Spinal cord (tissue), 10 donors: Measurements from ENCODE around the gene CFAP157. TPM values are rescaled to one million over a fixed set of nuclear protein-coding genes. Genes with fewer than 3 reads are reported as not detected.
A peak's percentile ranks its signal among the peaks of the same experiment; 100 is the strongest.

Source experiments
- DNase-seq, 6 donors: peaks; one replicate each; pipeline versions ENCODE4 v3.0.0 to v3.0.0-alpha.2; 2013 to 2015; ENCODE audit warnings: low spot score in 6 of 6, low read depth in 4 of 6
- H3K27ac ChIP-seq: one replicate; pipeline ENCODE4 v1.5.1; 2013; ENCODE audit warnings: low read depth, low read length, control low read depth
- H3K27me3 ChIP-seq: one replicate; pipeline ENCODE4 v1.6.1; 2013; ENCODE audit warnings: low read length; ENCODE audit not compliant: control insufficient read depth, insufficient read depth
- H3K36me3 ChIP-seq: one replicate; pipeline ENCODE4 v1.6.1; 2013; ENCODE audit warnings: low read length; ENCODE audit not compliant: control insufficient read depth, insufficient read depth
- H3K4me1 ChIP-seq: one replicate; pipeline ENCODE4 v1.6.1; 2013; ENCODE audit warnings: low read length; ENCODE audit not compliant: control insufficient read depth, insufficient read depth
- H3K4me3 ChIP-seq: one replicate; pipeline ENCODE4 v1.5.1; 2013; ENCODE audit warnings: low read depth, low read length, control low read depth
- H3K9me3 ChIP-seq: one replicate; pipeline ENCODE4 v1.6.1; 2013; ENCODE audit warnings: low read length; ENCODE audit not compliant: control insufficient read depth, insufficient read depth
- WGBS: methylation state at CpG from one replicate; pipeline ENCODE4 v1.1.5; 2013; ENCODE audit warnings: missing lambda C conversion rate; ENCODE audit not compliant: insufficient coverage; 5-methylcytosine and 5-hydroxymethylcytosine counted together
- polyA plus RNA-seq, 2 donors: library from polyadenylated mRNA; unstranded; fragments of 120-200 nt; gene quantifications; one replicate each; pipeline ENCODE4 v1.2.1, GENCODE V29; 2013; ENCODE audit not compliant: insufficient read length in 2 of 2
- total RNA-seq, 2 donors: library from RNA; depleted of rRNA in 1 of 2; stranded (reverse); fragments of 120-200 nt in 1 of 2; fragments of >200 nt in 1 of 2; gene quantifications; one replicate each; pipeline versions ENCODE4 v1.2.3 to v1.2.4, GENCODE V29; 2013 to 2014
- donor health status: healthy.

The CFAP157 gene
- total and polyA plus RNA-seq, 4 donors: 1.1 to 28.0 (median 25.1) TPM

GRCh38 chr9:127731938-127732337 is 25.1 kb downstream of the CFAP157 start:
- DNase-seq: no peak
- 88% methylated on average over 13 of the region's 16 CpGs for WGBS
- Histone ChIP-seq H3K9me3 (no peaks in the 10 kb centered on the region), H3K36me3 (peaks cover 45% of the 10 kb centered on the region), H3K4me1 (peaks cover 24% of the 10 kb centered on the region), H3K4me3 (no peak overlapping the region), H3K27ac (no peak overlapping the region), H3K27me3 (no peaks in the 10 kb centered on the region)

GRCh38 chr9:127732444-127732843 is 25.7 kb downstream of the CFAP157 start:
- no peak overlapping the region for H3K27ac ChIP-seq
- WGBS: 91% methylated on average over 21 of the region's 21 CpGs
- H3K36me3 ChIP-seq: peaks cover 42% of the 10 kb centered on the region

GRCh38 chr9:127733614-127734013 is 26.8 kb downstream of the CFAP157 start:
- no peak for DNase-seq
- H3K27ac ChIP-seq: no peak overlapping the region

More at GRCh38 chr9:127732444-127732843, 25.7 kb downstream of the CFAP157 start:
- Histone ChIP-seq H3K27me3 (no peaks in the 10 kb centered on the region), H3K4me3 (no peak overlapping the region), H3K9me3 (no peaks in the 10 kb centered on the region), H3K4me1 (peaks cover 24% of the 10 kb centered on the region)
- no peak for DNase-seq

GRCh38 chr9:127734247-127734746 is 27.5 kb downstream of the CFAP157 start:
- H3K9me3 ChIP-seq: no peaks in the 10 kb centered on the region
- WGBS: 32% methylated on average over 22 of the region's 22 CpGs
- DNase-seq: no peak
- H3K4me1 ChIP-seq: peaks cover 24% of the 10 kb centered on the region
- H3K4me3 ChIP-seq: peak overlapping the region; percentile 74
- peaks cover 54% of the 10 kb centered on the region for H3K36me3 ChIP-seq
- peak overlapping the region; percentile 92 for H3K27ac ChIP-seq
- no peaks in the 10 kb centered on the region for H3K27me3 ChIP-seq

More at GRCh38 chr9:127733614-127734013, 26.8 kb downstream of the CFAP157 start:
- WGBS: 58% methylated on average over 2 of the region's 2 CpGs
- no peak overlapping the region for H3K4me3 ChIP-seq
- peaks cover 47% of the 10 kb centered on the region for H3K36me3 ChIP-seq
- H3K9me3 ChIP-seq: no peaks in the 10 kb centered on the region
- H3K4me1 ChIP-seq: peaks cover 24% of the 10 kb centered on the region
- no peaks in the 10 kb centered on the region for H3K27me3 ChIP-seq

- under 1% methylated on average over 76 of the region's 76 CpGs for WGBS
- peaks cover 55% of the 10 kb centered on the region for H3K36me3 ChIP-seq
Measured at GRCh38 chr9:127734747-127735529, 28.1 kb downstream of the CFAP157 start, which contains the start of gene TOR2A. Gene TOR2A, minus strand, starts transcription at chr9:127735294. Its CDS starts 24 bp downstream, at chr9:127735270.

GRCh38 chr9:127735530-127736185 is 28.9 kb downstream of the CFAP157 start:
- H3K4me1 ChIP-seq: peaks cover 24% of the 10 kb centered on the region
- WGBS: 30% methylated on average over 11 of the region's 15 CpGs
- H3K9me3 ChIP-seq: no peaks in the 10 kb centered on the region
- H3K27ac ChIP-seq: peak overlapping the region; percentile 67
- DNase-seq: peak in 2 of 6 donors; percentile 44 to 82
- H3K36me3 ChIP-seq: peaks cover 52% of the 10 kb centered on the region
- H3K4me3 ChIP-seq: peak overlapping the region; percentile 74
- H3K27me3 ChIP-seq: no peaks in the 10 kb centered on the region

More at GRCh38 chr9:127734747-127735529, 28.1 kb downstream of the CFAP157 start, which contains the start of gene TOR2A:
- Histone ChIP-seq H3K4me3 (peak within 1 kb of the TSS; percentile 74), H3K27ac (peak within 1 kb of the TSS; percentile 92), H3K4me1 (peaks cover 24% of the 10 kb centered on the region), H3K9me3 (no peaks in the 10 kb centered on the region), H3K27me3 (no peaks in the 10 kb centered on the region)
- DNase-seq: peak; percentile 91 to 99 (median 96)

GRCh38 chr9:127738666-127739065 is 31.9 kb downstream of the CFAP157 start:
- peaks cover 39% of the 10 kb centered on the region for H3K36me3 ChIP-seq
- H3K27me3 ChIP-seq: no peaks in the 10 kb centered on the region
- 93% methylated on average over 9 of the region's 13 CpGs for WGBS
- no peak overlapping the region for H3K4me3 ChIP-seq
- peaks cover 38% of the 10 kb centered on the region for H3K4me1 ChIP-seq
- DNase-seq: no peak
- H3K9me3 ChIP-seq: no peaks in the 10 kb centered on the region
- H3K27ac ChIP-seq: no peak overlapping the region

- 90% methylated on average over 18 of the region's 19 CpGs for WGBS
- Histone ChIP-seq H3K27me3 (no peaks in the 10 kb centered on the region), H3K4me3 (no peak overlapping the region), H3K36me3 (peaks cover 44% of the 10 kb centered on the region), H3K27ac (no peak overlapping the region), H3K9me3 (no peaks in the 10 kb centered on the region), H3K4me1 (peaks cover 27% of the 10 kb centered on the region)
- DNase-seq: no peak
Measured at GRCh38 chr9:127739614-127740330, 33.0 kb downstream of the CFAP157 start.

GRCh38 chr9:127741831-127742434 is 35.1 kb downstream of the CFAP157 start:
- Histone ChIP-seq H3K4me3 (peak overlapping the region; percentile 43), H3K36me3 (peaks cover 49% of the 10 kb centered on the region), H3K4me1 (peaks cover 21% of the 10 kb centered on the region), H3K9me3 (no peaks in the 10 kb centered on the region), H3K27ac (peak overlapping the region; percentile 10), H3K27me3 (no peaks in the 10 kb centered on the region)
- 15% methylated on average over 38 of the region's 38 CpGs for WGBS
- DNase-seq: peak in 2 of 6 donors; percentile 85 to 89
